ENCODE data around the gene OTX1. TPM values are rescaled to one million over a fixed set of nuclear protein-coding genes. Genes with fewer than 3 reads are reported as not detected.
"Not testable (repeated sequence)": the region's sequence is repeated elsewhere in the genome, so short reads cannot be mapped to it uniquely, and the experiment has no call there.

OTX1 gene
- total RNA-seq, 1 experiment from 2014 or later, result 8.3 TPM

- no peaks in the 10 kb centered on the region for H3K4me1 Mint-ChIP-seq (ENCODE audit: low read depth, unreplicated experiment)
- no peak overlapping the region for H3K27ac Mint-ChIP-seq (ENCODE audit: unreplicated experiment)
- H3K4me3 Mint-ChIP-seq (ENCODE audit: low read depth, unreplicated experiment), result no peak overlapping the region
- CTCF ChIA-PET, result no interaction called here
- H3K27me3 Mint-ChIP-seq (ENCODE audit: unreplicated experiment), result no peaks in the 10 kb centered on the region
- intact Hi-C loops (cut with micrococcal nuclease; ENCODE audit: unreplicated experiment), result no loop called here
- H3K36me3 Mint-ChIP-seq (ENCODE audit: insufficient read depth, unreplicated experiment), result peaks cover 12% of the 10 kb centered on the region
- no peaks in the 10 kb centered on the region for H3K9me3 Mint-ChIP-seq (ENCODE audit: low read depth, unreplicated experiment)
- no peak for TF ChIP-seq CTCF (IDR thresholded peaks at IDR 0.05; ENCODE audit: unreplicated experiment)
- BruUV-seq (replicated peaks), result no TSS peak
- no peak for DNase-seq
Measured at GRCh38 chr2:63015389-63015788, 35.2 kb upstream of the OTX1 start.

- no TSS peak for BruUV-seq (replicated peaks)
- no peak for TF ChIP-seq CTCF (IDR thresholded peaks at IDR 0.05; ENCODE audit: unreplicated experiment)
- Mint-ChIP-seq H3K27ac (ENCODE audit: unreplicated experiment) (no peak overlapping the region), H3K27me3 (ENCODE audit: unreplicated experiment) (no peaks in the 10 kb centered on the region), H3K36me3 (ENCODE audit: insufficient read depth, unreplicated experiment) (peaks cover 18% of the 10 kb centered on the region), H3K9me3 (ENCODE audit: low read depth, unreplicated experiment) (no peaks in the 10 kb centered on the region), H3K4me3 (ENCODE audit: low read depth, unreplicated experiment) (no peak overlapping the region), H3K4me1 (ENCODE audit: low read depth, unreplicated experiment) (no peaks in the 10 kb centered on the region)
- intact Hi-C loops (cut with micrococcal nuclease; ENCODE audit: unreplicated experiment), result no loop called here
- no peak for DNase-seq
- CTCF ChIA-PET, result no interaction called here
Measured at GRCh38 chr2:63018439-63018838, 32.2 kb upstream of the OTX1 start.

GRCh38 chr2:63019686-63020085 lies 30.9 kb upstream of the OTX1 start:
- H3K27ac Mint-ChIP-seq (ENCODE audit: unreplicated experiment); H3K4me3 Mint-ChIP-seq (ENCODE audit: low read depth, unreplicated experiment); H3K27me3 Mint-ChIP-seq (ENCODE audit: unreplicated experiment); BruUV-seq (replicated peaks); intact Hi-C loops (cut with micrococcal nuclease; ENCODE audit: unreplicated experiment); CTCF ChIA-PET; H3K4me1 Mint-ChIP-seq (ENCODE audit: low read depth, unreplicated experiment); DNase-seq; H3K9me3 Mint-ChIP-seq (ENCODE audit: low read depth, unreplicated experiment): not testable (repeated sequence)
- H3K36me3 Mint-ChIP-seq (ENCODE audit: insufficient read depth, unreplicated experiment), result peaks cover 18% of the 10 kb centered on the region

- intact Hi-C loops (cut with micrococcal nuclease; ENCODE audit: unreplicated experiment), result loop anchor here (1.0 kb wide), 1 partner anchor 236 kb away; no protein-coding TSS in a partner anchor
- peaks cover 10% of the 10 kb centered on the region for H3K36me3 Mint-ChIP-seq (ENCODE audit: insufficient read depth, unreplicated experiment)
- no TSS peak for BruUV-seq (replicated peaks)
- DNase-seq, result peak; percentile 39
- CTCF ChIA-PET, result no interaction called here
- peak; percentile 31 for TF ChIP-seq CTCF (IDR thresholded peaks at IDR 0.05; ENCODE audit: unreplicated experiment)
- no peak overlapping the region for H3K4me3 Mint-ChIP-seq (ENCODE audit: low read depth, unreplicated experiment)
- no peaks in the 10 kb centered on the region for H3K4me1 Mint-ChIP-seq (ENCODE audit: low read depth, unreplicated experiment)
- H3K27ac Mint-ChIP-seq (ENCODE audit: unreplicated experiment), result no peak overlapping the region
- no peaks in the 10 kb centered on the region for H3K27me3 Mint-ChIP-seq (ENCODE audit: unreplicated experiment)
- no peaks in the 10 kb centered on the region for H3K9me3 Mint-ChIP-seq (ENCODE audit: low read depth, unreplicated experiment)
Measured at GRCh38 chr2:63023444-63023843, 27.2 kb upstream of the OTX1 start.

- intact Hi-C loops (cut with micrococcal nuclease; ENCODE audit: unreplicated experiment), result no loop called here
- Mint-ChIP-seq H3K4me3 (ENCODE audit: low read depth, unreplicated experiment) (no peak overlapping the region), H3K27me3 (ENCODE audit: unreplicated experiment) (no peaks in the 10 kb centered on the region), H3K36me3 (ENCODE audit: insufficient read depth, unreplicated experiment) (peaks cover 3% of the 10 kb centered on the region), H3K4me1 (ENCODE audit: low read depth, unreplicated experiment) (no peaks in the 10 kb centered on the region), H3K9me3 (ENCODE audit: low read depth, unreplicated experiment) (no peaks in the 10 kb centered on the region), H3K27ac (ENCODE audit: unreplicated experiment) (no peak overlapping the region)
- no peak for DNase-seq
- TF ChIP-seq CTCF (IDR thresholded peaks at IDR 0.05; ENCODE audit: unreplicated experiment), result no peak
- BruUV-seq (replicated peaks), result no TSS peak
- CTCF ChIA-PET, result no interaction called here
Measured at GRCh38 chr2:63027220-63027619, 23.4 kb upstream of the OTX1 start.
